Fibroblast of the aortic adventitia (primary cell): ENCODE measurements around the gene COLQ. TPM values are rescaled to one million over a fixed set of nuclear protein-coding genes. Genes with fewer than 3 reads are reported as not detected.

Experiments used
- DNase-seq: peaks from one replicate; pipeline ENCODE4 v3.0.0-alpha.2; 2010; ENCODE audit warnings: low read depth
- H3K4me3 ChIP-seq: 2 replicates; pipeline ENCODE4 v1.5.1; 2011; ENCODE audit warnings: low read depth, mild to moderate bottlenecking, control low read depth, low read length, moderate library complexity
- total RNA-seq: library from RNA; depleted of rRNA; stranded (reverse); fragments of >200 nt; gene quantifications from 2 replicates; pipeline ENCODE4 v1.2.3, GENCODE V29; 2012; ENCODE audit warnings: low replicate concordance
- TF ChIP-seq, protein P1 (sequence below): IDR thresholded peaks from 2 replicates; pipeline ENCODE4 v1.5.1; 2011; ENCODE audit warnings: mild to moderate bottlenecking, low read length, control low read depth, inconsistent platforms; ENCODE audit not compliant: insufficient read depth

COLQ gene
- total RNA-seq, 1 donor: 1.8 TPM

DNA sequence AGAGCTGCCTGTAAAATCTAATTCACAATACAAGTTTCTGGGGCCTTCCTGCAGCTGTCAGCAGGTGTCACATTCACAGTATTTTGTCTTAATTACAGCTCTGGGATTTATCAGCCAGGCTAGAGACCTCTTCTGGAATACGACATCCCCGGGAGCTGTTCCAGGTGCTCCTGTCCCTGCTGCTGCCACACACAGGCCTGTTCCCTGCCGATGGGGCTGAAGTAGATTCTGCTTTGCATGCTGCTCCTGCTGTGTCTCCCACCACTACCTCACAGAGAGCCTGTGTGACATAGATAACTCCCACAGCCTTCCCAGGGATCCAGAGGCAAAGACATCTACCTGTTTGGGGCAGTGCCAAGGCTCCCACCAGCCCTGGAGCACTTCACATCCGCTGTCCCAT lies 20.4 kb downstream of the COLQ start:
- TF ChIP-seq, protein P1, sequence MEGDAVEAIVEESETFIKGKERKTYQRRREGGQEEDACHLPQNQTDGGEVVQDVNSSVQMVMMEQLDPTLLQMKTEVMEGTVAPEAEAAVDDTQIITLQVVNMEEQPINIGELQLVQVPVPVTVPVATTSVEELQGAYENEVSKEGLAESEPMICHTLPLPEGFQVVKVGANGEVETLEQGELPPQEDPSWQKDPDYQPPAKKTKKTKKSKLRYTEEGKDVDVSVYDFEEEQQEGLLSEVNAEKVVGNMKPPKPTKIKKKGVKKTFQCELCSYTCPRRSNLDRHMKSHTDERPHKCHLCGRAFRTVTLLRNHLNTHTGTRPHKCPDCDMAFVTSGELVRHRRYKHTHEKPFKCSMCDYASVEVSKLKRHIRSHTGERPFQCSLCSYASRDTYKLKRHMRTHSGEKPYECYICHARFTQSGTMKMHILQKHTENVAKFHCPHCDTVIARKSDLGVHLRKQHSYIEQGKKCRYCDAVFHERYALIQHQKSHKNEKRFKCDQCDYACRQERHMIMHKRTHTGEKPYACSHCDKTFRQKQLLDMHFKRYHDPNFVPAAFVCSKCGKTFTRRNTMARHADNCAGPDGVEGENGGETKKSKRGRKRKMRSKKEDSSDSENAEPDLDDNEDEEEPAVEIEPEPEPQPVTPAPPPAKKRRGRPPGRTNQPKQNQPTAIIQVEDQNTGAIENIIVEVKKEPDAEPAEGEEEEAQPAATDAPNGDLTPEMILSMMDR: no peak

DNA sequence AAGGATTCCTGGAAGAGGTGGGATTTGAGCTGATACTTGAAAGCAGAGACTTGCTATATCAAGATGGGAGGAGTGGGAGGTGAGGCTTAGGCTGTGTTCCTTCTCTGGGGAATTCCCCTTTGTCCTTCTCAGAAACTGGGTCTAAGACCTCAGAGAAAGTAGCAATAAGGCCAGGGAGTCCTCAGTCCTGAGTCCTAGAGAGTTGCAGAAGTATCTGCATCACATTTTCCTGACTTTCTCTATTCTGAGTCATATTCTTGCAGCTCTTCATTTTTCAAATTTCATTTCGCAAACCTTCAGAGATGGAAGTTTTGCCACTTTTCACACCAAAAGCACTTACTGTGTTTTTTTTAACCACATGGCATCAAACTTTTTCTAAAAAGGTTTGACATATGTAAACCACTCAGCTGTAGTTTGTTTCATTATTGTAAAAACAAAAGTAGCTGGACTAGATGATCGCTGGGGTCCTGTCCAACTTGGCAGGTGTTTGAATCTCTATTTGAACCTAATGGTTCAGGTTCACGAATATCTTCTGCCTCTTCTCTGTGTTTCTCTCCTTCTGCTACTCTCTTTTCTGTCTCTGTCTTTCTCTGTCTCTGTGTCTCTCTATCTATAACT lies 21.3 kb downstream of the COLQ start:
- DNase-seq: no peak
- no peak overlapping the region for H3K4me3 ChIP-seq
- TF ChIP-seq, protein P1: no peak

More for the DNA sequence above, 20.4 kb downstream of the COLQ start:
- H3K4me3 ChIP-seq: no peak overlapping the region
- DNase-seq: no peak

DNA sequence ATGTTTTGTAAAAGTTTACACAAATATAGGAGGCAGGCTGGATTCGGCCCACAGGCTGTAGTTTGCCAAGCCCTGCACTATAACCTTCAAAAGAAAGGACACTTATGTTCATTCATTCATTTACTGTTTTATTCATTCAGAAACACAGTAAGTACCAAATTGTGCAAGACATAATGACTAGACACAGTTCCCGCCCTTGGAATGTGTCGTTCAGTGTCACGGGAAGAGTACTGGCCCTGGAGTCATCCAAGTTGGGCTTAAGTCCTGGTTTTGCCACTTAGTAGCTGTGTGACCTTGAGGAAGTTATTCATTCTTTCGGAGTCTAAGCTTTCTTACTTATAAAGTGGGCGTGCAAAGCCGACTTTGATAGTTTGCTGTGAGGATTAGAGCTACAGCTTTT lies 22.0 kb downstream of the COLQ start:
- no peak overlapping the region for H3K4me3 ChIP-seq
- no peak for DNase-seq
- TF ChIP-seq, protein P1: no peak

DNA sequence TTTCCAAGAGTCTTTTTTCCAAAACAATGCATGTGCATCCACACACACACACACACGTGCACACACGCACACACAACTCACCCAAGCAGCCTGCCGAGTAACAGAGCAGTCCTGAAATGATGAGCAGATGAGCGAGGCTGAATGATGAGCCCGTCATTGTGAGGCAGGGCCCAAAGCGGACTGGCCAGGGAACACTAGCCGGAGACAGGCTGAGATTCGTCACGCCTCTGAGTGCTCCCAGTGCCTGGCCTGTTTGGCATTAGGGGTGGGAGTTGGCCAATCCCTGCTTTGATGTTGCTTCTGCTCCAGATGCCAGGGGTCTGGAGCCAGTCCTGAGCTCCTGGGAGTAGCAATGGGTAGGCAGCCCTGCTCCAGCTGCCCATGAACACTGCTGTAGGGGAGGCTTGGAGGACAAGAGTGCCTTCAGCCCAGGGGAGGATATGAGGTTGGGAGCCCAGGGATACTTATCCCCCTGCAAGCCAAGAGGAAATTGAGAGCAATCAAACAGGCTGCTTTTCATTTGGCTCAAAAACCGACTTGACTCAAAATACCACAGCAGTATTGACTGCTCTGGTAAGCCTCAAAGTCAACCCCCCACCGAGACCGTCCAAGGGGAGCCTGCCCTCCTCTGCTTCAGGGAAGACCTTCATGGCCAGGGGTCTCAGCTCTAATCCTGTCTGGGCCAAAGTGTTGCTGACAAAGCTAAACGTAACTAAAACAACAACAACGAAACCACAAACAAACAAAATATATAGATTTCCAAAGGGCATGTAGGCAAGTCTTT lies 22.9 kb downstream of the COLQ start:
- TF ChIP-seq, protein P1: no peak
- DNase-seq: no peak
- H3K4me3 ChIP-seq: no peak overlapping the region

DNA sequence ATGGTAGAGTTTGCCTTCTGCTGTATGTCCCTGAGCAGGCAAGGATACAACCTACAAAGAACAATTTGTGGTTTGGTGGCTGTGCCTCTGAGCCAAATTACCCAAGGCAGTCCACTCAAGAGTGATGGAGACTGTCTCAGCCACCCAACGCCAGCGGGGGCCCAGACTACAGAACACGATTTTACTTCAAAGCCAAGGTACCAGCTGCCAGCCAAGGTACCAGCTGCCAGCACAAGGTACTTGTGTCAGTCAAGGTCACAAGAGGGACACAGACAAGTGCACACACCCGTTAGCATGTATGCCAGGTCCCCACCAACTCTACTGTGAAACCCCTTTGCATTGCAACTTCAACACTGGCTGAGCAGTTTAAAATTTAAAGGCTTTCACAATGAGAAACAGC lies 23.5 kb downstream of the COLQ start:
- TF ChIP-seq, protein P1: no peak
- no peak overlapping the region for H3K4me3 ChIP-seq
- no peak for DNase-seq

DNA sequence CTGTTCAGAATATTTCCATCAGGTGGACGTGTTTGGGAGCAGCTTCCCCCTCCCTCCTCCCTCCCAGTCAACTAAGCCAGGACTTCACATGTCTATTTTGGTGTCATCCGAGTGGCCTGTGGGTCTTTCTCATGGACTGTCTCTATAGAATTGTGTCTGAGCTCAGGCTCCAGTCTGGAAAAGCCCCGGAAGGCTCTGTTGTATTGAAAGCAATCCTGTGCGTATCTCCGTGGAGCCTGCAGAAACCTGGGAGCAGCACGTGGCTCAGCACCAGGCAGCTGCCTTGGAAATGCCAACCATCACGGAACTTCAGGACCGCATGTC lies 25.2 kb downstream of the COLQ start:
- H3K4me3 ChIP-seq: no peak overlapping the region
- DNase-seq: no peak
- TF ChIP-seq, protein P1: no peak
